Smooth muscle cell (in vitro differentiated cells): ENCODE data around the gene SERAC1. TPM values are rescaled to one million over a fixed set of nuclear protein-coding genes. Genes with fewer than 3 reads are reported as not detected.

Experiments
- DNase-seq: peaks from one replicate; lab custom pipeline; 2025; ENCODE audit not compliant: unreplicated experiment; lab: John Stamatoyannopoulos, UW
- H2AFZ ChIP-seq: fragments of 200-600 bp; sonication (generic); 2 replicates; pipeline ENCODE4 v1.6.0; 2016; ENCODE audit warnings: antibody characterized with exemption, low read depth, mild to moderate bottlenecking
- H3F3A ChIP-seq: fragments of 200-600 bp; sonication (generic); 2 replicates; pipeline ENCODE4 v1.6.0; 2017; ENCODE audit warnings: antibody characterized with exemption, low read depth
- H3K27ac ChIP-seq: fragments of 200-600 bp; sonication (generic); 2 replicates; pipeline ENCODE4 v1.5.1; 2016; ENCODE audit warnings: low read depth, mild to moderate bottlenecking
- H3K27me3 ChIP-seq: fragments of 200-600 bp; sonication (generic); 2 replicates; pipeline ENCODE4 v1.6.1; 2016; ENCODE audit warnings: low read depth, mild to moderate bottlenecking
- H3K36me3 ChIP-seq: fragments of 200-600 bp; sonication (generic); 2 replicates; pipeline ENCODE4 v1.5.1; 2016; ENCODE audit warnings: low read depth
- H3K4me1 ChIP-seq: fragments of 200-600 bp; sonication (generic); 2 replicates; pipeline ENCODE4 v1.5.1; 2016; ENCODE audit warnings: low read depth
- H3K4me2 ChIP-seq: fragments of 200-600 bp; sonication (generic); 2 replicates; pipeline ENCODE4 v1.6.0; 2016; ENCODE audit warnings: mild to moderate bottlenecking
- H3K4me3 ChIP-seq: fragments of 200-600 bp; sonication (generic); 2 replicates; pipeline ENCODE4 v1.5.1; 2016; ENCODE audit warnings: mild to moderate bottlenecking
- H3K79me2 ChIP-seq: fragments of 200-600 bp; sonication (generic); 2 replicates; pipeline ENCODE4 v1.6.0; 2016; ENCODE audit warnings: low read depth, mild to moderate bottlenecking
- H3K9ac ChIP-seq: fragments of 200-600 bp; sonication (generic); 2 replicates; pipeline ENCODE4 v1.6.0; 2016; ENCODE audit warnings: low read depth
- H3K9me3 ChIP-seq: fragments of 200-600 bp; sonication (generic); replicated peaks from 2 replicates; pipeline ENCODE4 v1.5.1; 2016; ENCODE audit warnings: low read depth
- H4K20me1 ChIP-seq: fragments of 200-600 bp; sonication (generic); 2 replicates; pipeline ENCODE4 v1.6.0; 2016; ENCODE audit warnings: low read depth
- CTCF ChIP-seq: fragments of 200-600 bp; sonication (generic); IDR thresholded peaks from 2 replicates; pipeline ENCODE4 v1.5.1; 2017; ENCODE audit warnings: borderline replicate concordance, mild to moderate bottlenecking, antibody characterized with exemption; ENCODE audit not compliant: insufficient read depth, poor library complexity, severe bottlenecking
- WGBS: methylation state at CpG from one replicate; pipeline ENCODE4 v1.1.7; 2016; ENCODE audit warnings: low lambda C conversion rate; 5-methylcytosine and 5-hydroxymethylcytosine counted together
- polyA plus RNA-seq: library from polyadenylated mRNA; unstranded; fragments of >200 nt; fragmentation: Nextera tagmentation; extraction: Ambion mirVana; gene quantifications from 2 replicates; pipeline ENCODE4 v1.2.1, GENCODE V29; 2016
- total RNA-seq: library from RNA; depleted of rRNA; stranded (reverse); fragments of >200 nt; gene quantifications from 2 replicates; pipeline ENCODE4 v1.2.3, GENCODE V29; 2014

Gene SERAC1
- total and polyA plus RNA-seq, 2 experiments from 2014 or later, result 2.6 to 5.6 TPM

- H3K27me3 ChIP-seq, result no peaks in the 10 kb centered on the region
- 89% methylated on average over 34 of the region's 34 CpGs for WGBS
- no peaks in the 10 kb centered on the region for H3K4me1 ChIP-seq
- H3K9ac ChIP-seq, result no peak overlapping the region
- DNase-seq, result no peak
- no peak overlapping the region for H3K4me2 ChIP-seq
- H3K79me2 ChIP-seq, result no peaks in the 10 kb centered on the region
- H4K20me1 ChIP-seq, result no peaks in the 10 kb centered on the region
- no peak for TF ChIP-seq CTCF
- no peak overlapping the region for H3K4me3 ChIP-seq
- H3F3A ChIP-seq, result no peaks in the 10 kb centered on the region
- H2AFZ ChIP-seq, result no peak overlapping the region
- H3K9me3 ChIP-seq, result no peaks in the 10 kb centered on the region
- no peaks in the 10 kb centered on the region for H3K36me3 ChIP-seq
- no peak overlapping the region for H3K27ac ChIP-seq
These were observed 96.7 kb downstream of the SERAC1 start for GRCh38 chr6:158071121-158072082.

GRCh38 chr6:158070513-158070912, 97.5 kb downstream of the SERAC1 start:
- Histone ChIP-seq H3K9me3 (no peaks in the 10 kb centered on the region), H3F3A (no peaks in the 10 kb centered on the region), H3K27me3 (no peaks in the 10 kb centered on the region), H4K20me1 (no peaks in the 10 kb centered on the region), H3K27ac (no peak overlapping the region), H3K9ac (no peak overlapping the region), H2AFZ (no peak overlapping the region), H3K4me1 (no peaks in the 10 kb centered on the region), H3K79me2 (no peaks in the 10 kb centered on the region), H3K4me2 (no peak overlapping the region), H3K4me3 (no peak overlapping the region), H3K36me3 (no peaks in the 10 kb centered on the region)
- WGBS, result 95% methylated on average over 10 of the region's 10 CpGs
- no peak for TF ChIP-seq CTCF
- no peak for DNase-seq

- H3K4me1 ChIP-seq, result no peaks in the 10 kb centered on the region
- no peak overlapping the region for H3K9ac ChIP-seq
- no peak overlapping the region for H3K4me3 ChIP-seq
- no peaks in the 10 kb centered on the region for H3K36me3 ChIP-seq
- no peaks in the 10 kb centered on the region for H3K27me3 ChIP-seq
- no peak for DNase-seq
- no peaks in the 10 kb centered on the region for H3K9me3 ChIP-seq
- H3F3A ChIP-seq, result no peaks in the 10 kb centered on the region
- no peak for TF ChIP-seq CTCF
- H3K27ac ChIP-seq, result no peak overlapping the region
- H2AFZ ChIP-seq, result no peak overlapping the region
- H3K4me2 ChIP-seq, result no peak overlapping the region
- no peaks in the 10 kb centered on the region for H4K20me1 ChIP-seq
- H3K79me2 ChIP-seq, result no peaks in the 10 kb centered on the region
- WGBS, result 91% methylated on average over 6 of the region's 6 CpGs
These were observed 98.3 kb downstream of the SERAC1 start for GRCh38 chr6:158069800-158070195.
